ENCODE results near the gene UNG. TPM values are rescaled to one million over a fixed set of nuclear protein-coding genes. Genes with fewer than 3 reads are reported as not detected.

The UNG gene
- polyA plus RNA-seq, 1 donor from 2014 or later: 38.4 TPM

DNA sequence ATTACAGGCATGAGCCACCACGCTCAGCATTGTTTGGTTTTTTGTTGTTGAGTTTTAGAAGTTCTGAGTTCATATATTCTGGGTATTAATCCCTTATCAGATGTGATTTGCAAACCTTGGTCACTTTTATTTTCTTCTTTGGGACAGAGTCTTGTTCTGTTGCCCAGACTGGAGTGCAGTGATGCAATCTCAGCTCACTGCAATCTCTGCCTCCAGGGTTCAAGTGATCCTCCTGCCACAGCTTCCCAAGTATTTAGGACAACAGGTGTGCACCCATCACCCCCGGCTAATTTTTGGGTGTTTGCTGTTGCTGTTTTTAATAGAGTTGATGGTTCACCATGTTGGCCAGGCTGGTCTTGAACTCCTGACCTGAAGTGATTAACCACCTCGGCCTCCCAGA lies 33.3 kb upstream of the UNG start:
- Histone ChIP-seq H3F3A (ENCODE audit: insufficient read depth, low read length, poor library complexity, severe bottlenecking) (no peaks in the 10 kb centered on the region), H3K79me2 (replicated peaks; ENCODE audit: insufficient read depth, low read length) (no peaks in the 10 kb centered on the region), H3K36me3 (ENCODE audit: insufficient read depth, low read length) (no peaks in the 10 kb centered on the region), H2AFZ (ENCODE audit: low read depth, low read length) (no peak overlapping the region), H3K27me3 (ENCODE audit: insufficient read depth, low read depth, low read length) (no peaks in the 10 kb centered on the region), H3K27ac (ENCODE audit: low read length) (no peak overlapping the region), H3K9ac (ENCODE audit: low read length) (no peak overlapping the region), H3K4me2 (ENCODE audit: low read length) (no peak overlapping the region), H4K20me1 (ENCODE audit: insufficient read depth) (no peaks in the 10 kb centered on the region), H3K4me3 (ENCODE audit: low read length) (no peak overlapping the region), H3K9me3 (ENCODE audit: low read length) (no peaks in the 10 kb centered on the region), H3K9me2 (ENCODE audit: insufficient read depth, low read length) (no peaks in the 10 kb centered on the region)
- TF ChIP-seq POLR2AphosphoS5 (IDR thresholded peaks at IDR 0.05): no peak
- no peak for TF ChIP-seq SMC3 (conservative IDR thresholded peaks at IDR 0.05; ENCODE audit: poor library complexity)
- no peak for TF ChIP-seq MXI1 (conservative IDR thresholded peaks at IDR 0.05; ENCODE audit: poor library complexity, severe bottlenecking)
- TF ChIP-seq, protein P1, sequence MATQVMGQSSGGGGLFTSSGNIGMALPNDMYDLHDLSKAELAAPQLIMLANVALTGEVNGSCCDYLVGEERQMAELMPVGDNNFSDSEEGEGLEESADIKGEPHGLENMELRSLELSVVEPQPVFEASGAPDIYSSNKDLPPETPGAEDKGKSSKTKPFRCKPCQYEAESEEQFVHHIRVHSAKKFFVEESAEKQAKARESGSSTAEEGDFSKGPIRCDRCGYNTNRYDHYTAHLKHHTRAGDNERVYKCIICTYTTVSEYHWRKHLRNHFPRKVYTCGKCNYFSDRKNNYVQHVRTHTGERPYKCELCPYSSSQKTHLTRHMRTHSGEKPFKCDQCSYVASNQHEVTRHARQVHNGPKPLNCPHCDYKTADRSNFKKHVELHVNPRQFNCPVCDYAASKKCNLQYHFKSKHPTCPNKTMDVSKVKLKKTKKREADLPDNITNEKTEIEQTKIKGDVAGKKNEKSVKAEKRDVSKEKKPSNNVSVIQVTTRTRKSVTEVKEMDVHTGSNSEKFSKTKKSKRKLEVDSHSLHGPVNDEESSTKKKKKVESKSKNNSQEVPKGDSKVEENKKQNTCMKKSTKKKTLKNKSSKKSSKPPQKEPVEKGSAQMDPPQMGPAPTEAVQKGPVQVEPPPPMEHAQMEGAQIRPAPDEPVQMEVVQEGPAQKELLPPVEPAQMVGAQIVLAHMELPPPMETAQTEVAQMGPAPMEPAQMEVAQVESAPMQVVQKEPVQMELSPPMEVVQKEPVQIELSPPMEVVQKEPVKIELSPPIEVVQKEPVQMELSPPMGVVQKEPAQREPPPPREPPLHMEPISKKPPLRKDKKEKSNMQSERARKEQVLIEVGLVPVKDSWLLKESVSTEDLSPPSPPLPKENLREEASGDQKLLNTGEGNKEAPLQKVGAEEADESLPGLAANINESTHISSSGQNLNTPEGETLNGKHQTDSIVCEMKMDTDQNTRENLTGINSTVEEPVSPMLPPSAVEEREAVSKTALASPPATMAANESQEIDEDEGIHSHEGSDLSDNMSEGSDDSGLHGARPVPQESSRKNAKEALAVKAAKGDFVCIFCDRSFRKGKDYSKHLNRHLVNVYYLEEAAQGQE (IDR thresholded peaks at IDR 0.05; ENCODE audit: borderline replicate concordance): no peak
- TF ChIP-seq, protein P2, sequence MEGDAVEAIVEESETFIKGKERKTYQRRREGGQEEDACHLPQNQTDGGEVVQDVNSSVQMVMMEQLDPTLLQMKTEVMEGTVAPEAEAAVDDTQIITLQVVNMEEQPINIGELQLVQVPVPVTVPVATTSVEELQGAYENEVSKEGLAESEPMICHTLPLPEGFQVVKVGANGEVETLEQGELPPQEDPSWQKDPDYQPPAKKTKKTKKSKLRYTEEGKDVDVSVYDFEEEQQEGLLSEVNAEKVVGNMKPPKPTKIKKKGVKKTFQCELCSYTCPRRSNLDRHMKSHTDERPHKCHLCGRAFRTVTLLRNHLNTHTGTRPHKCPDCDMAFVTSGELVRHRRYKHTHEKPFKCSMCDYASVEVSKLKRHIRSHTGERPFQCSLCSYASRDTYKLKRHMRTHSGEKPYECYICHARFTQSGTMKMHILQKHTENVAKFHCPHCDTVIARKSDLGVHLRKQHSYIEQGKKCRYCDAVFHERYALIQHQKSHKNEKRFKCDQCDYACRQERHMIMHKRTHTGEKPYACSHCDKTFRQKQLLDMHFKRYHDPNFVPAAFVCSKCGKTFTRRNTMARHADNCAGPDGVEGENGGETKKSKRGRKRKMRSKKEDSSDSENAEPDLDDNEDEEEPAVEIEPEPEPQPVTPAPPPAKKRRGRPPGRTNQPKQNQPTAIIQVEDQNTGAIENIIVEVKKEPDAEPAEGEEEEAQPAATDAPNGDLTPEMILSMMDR (IDR thresholded peaks at IDR 0.05; ENCODE audit: poor library complexity, severe bottlenecking): no peak
- no peak for TF ChIP-seq EP300 (conservative IDR thresholded peaks at IDR 0.05; ENCODE audit: poor library complexity, severe bottlenecking)
- no peak for TF ChIP-seq TAF1 (IDR thresholded peaks at IDR 0.05; ENCODE audit: low read depth)
- TF ChIP-seq EZH2 (IDR thresholded peaks at IDR 0.05; ENCODE audit: borderline replicate concordance, insufficient read depth, low read length, poor library complexity, severe bottlenecking): no peak
- TF ChIP-seq RAD21 (conservative IDR thresholded peaks at IDR 0.05): no peak

DNA sequence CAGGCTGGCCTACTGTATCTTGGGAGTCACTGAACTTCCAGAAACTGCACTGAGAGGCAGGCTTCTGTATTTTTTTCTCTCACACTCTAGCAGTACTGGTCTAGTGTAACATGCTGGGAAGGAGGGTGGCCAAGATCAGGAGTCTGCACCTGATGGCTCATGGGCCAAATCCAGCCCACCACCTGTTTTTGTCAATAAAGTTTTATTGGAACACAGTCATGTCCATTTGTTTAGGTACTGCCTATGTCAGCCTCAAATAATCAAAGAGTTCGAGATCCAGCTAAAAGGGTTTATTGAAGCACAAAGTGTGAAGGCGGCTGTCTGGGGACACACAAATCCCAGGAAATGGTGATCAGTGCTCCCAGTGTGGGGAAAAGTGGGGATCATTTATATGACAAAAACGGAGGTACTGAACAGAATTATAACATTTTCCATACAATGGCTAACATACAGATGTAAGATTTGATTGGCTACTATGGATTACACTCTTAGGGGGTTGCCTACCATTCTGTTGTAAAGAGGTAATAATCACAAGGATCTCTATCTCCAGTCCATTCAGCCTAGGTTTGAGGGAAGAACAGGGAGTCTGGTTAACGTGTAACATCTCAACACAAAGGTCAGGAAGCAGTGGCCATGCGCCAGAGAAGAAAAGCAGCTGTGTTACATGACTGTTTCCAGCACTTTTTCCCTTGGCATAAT lies 32.1 kb upstream of the UNG start:
- Histone ChIP-seq H3K79me2 (replicated peaks; ENCODE audit: insufficient read depth, low read length) (no peaks in the 10 kb centered on the region), H2AFZ (ENCODE audit: low read depth, low read length) (no peak overlapping the region), H3K27me3 (ENCODE audit: insufficient read depth, low read depth, low read length) (no peaks in the 10 kb centered on the region), H3K4me2 (ENCODE audit: low read length) (no peak overlapping the region), H3K4me3 (ENCODE audit: low read length) (no peak overlapping the region), H3K36me3 (ENCODE audit: insufficient read depth, low read length) (no peaks in the 10 kb centered on the region), H3K9me3 (ENCODE audit: low read length) (no peaks in the 10 kb centered on the region), H3K9ac (ENCODE audit: low read length) (no peak overlapping the region), H4K20me1 (ENCODE audit: insufficient read depth) (no peaks in the 10 kb centered on the region), H3F3A (ENCODE audit: insufficient read depth, low read length, poor library complexity, severe bottlenecking) (no peaks in the 10 kb centered on the region), H3K27ac (ENCODE audit: low read length) (no peak overlapping the region), H3K9me2 (ENCODE audit: insufficient read depth, low read length) (no peaks in the 10 kb centered on the region)
- no peak for TF ChIP-seq POLR2AphosphoS5 (IDR thresholded peaks at IDR 0.05)
- no peak for TF ChIP-seq RAD21 (conservative IDR thresholded peaks at IDR 0.05)
- TF ChIP-seq SMC3 (conservative IDR thresholded peaks at IDR 0.05; ENCODE audit: poor library complexity): no peak
- no peak for TF ChIP-seq TAF1 (IDR thresholded peaks at IDR 0.05; ENCODE audit: low read depth)
- TF ChIP-seq, protein P2 (IDR thresholded peaks at IDR 0.05; ENCODE audit: poor library complexity, severe bottlenecking): no peak
- no peak for TF ChIP-seq EP300 (conservative IDR thresholded peaks at IDR 0.05; ENCODE audit: poor library complexity, severe bottlenecking)
- TF ChIP-seq, protein P1 (IDR thresholded peaks at IDR 0.05; ENCODE audit: borderline replicate concordance): no peak
- no peak for TF ChIP-seq MXI1 (conservative IDR thresholded peaks at IDR 0.05; ENCODE audit: poor library complexity, severe bottlenecking)
- no peak for TF ChIP-seq EZH2 (IDR thresholded peaks at IDR 0.05; ENCODE audit: borderline replicate concordance, insufficient read depth, low read length, poor library complexity, severe bottlenecking)

Data from neural cell (in vitro differentiated cells).